GM13976 (cell line): ENCODE measurements around the gene SYVN1.
"Not testable (repeated sequence)": the region's sequence is repeated elsewhere in the genome, so short reads cannot be mapped to it uniquely, and the experiment has no call there.

Source experiments
- DNase-seq: peaks from one replicate; pipeline ENCODE4 v3.0.0; 2012; ENCODE audit warnings: low spot score
- in situ Hi-C: fragments of 300-500 bp; cut with MboI; formaldehyde crosslinking; loops from one replicate; pipeline ENCODE4 v1.12.0; 2022; ENCODE audit warnings: low sequenced_read_pairs, mixed read lengths, inconsistent platforms; ENCODE audit not compliant: unreplicated experiment
- TF ChIP-seq, protein P1 (sequence below): IDR thresholded peaks from 2 replicates; pipeline ENCODE4 v1.5.1; 2012; ENCODE audit warnings: borderline replicate concordance, mild to moderate bottlenecking; ENCODE audit not compliant: insufficient read depth; ENCODE audit errors: extremely low read depth, missing control alignments, control extremely low read depth

Gene SYVN1

DNA sequence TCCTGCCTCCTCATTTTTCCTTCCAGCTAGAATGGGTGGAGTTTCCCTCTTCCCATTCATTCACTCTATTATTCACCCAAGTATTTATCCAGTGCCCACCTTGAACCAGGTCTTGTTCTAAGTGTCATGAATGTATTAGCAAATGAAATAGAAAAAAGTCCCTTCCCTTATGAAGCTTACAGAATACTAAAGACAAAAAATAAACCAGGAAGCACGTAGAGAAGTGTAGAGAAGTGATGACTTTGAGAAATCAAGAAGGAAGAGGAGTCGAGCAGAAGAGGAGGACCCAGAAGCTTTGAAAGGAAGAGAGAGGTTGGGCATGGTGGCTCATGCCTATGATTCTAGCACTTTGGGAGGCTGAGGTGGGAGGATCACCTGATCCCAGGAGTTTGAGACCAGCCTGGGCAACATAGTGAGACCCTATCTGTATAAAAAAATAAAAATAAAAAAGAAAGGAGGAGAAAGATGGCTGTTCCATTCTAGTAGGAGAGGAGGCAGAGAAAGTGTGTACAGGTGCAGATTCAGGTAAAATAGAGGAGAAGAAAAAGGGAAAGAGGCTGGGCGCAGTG lies 17.1 kb upstream of the SYVN1 start:
- in situ Hi-C loops, result no loop called here
- TF ChIP-seq, protein P1, sequence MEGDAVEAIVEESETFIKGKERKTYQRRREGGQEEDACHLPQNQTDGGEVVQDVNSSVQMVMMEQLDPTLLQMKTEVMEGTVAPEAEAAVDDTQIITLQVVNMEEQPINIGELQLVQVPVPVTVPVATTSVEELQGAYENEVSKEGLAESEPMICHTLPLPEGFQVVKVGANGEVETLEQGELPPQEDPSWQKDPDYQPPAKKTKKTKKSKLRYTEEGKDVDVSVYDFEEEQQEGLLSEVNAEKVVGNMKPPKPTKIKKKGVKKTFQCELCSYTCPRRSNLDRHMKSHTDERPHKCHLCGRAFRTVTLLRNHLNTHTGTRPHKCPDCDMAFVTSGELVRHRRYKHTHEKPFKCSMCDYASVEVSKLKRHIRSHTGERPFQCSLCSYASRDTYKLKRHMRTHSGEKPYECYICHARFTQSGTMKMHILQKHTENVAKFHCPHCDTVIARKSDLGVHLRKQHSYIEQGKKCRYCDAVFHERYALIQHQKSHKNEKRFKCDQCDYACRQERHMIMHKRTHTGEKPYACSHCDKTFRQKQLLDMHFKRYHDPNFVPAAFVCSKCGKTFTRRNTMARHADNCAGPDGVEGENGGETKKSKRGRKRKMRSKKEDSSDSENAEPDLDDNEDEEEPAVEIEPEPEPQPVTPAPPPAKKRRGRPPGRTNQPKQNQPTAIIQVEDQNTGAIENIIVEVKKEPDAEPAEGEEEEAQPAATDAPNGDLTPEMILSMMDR, result no peak
- DNase-seq, result no peak

DNA sequence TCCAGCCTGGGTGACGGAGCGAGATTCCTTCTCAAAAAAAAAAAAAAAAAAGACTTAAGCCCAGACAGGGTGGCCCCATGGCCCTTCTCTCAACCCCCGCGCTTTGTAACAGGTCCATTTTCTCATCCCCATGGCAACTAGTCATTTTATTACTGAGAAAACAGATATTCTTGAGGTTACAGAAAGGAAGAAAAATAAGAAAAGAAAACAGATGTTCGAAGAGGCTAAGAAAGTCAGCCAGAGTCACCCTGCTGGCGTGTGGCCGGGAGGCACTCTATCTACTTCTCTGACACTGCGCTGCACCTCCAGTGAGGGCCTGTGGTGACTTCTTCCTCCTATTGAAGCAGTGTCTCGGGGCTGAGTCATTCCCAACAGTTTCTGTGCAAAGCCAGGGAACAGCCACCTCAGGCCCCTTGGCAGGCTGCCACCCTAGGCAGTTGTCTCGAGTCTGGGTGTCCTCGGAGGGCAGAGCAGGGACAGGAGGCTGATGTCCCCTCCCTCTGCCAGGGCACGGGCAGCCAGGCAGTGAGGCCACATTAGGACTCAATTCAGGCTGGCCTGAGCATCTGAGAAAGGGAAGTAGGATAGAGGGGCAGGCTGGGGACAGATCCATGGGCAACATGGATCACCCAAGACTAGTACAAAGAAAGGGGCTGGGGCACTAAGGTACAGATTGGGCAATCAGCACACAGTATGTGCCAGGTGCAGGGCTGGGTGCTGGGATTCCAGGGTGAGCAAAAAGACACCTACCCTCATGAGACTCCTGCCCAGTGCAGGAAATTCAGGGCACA lies 16.4 kb upstream of the SYVN1 start:
- TF ChIP-seq, protein P1, result no peak
- no peak for DNase-seq
- in situ Hi-C loops, result no loop called here

DNA sequence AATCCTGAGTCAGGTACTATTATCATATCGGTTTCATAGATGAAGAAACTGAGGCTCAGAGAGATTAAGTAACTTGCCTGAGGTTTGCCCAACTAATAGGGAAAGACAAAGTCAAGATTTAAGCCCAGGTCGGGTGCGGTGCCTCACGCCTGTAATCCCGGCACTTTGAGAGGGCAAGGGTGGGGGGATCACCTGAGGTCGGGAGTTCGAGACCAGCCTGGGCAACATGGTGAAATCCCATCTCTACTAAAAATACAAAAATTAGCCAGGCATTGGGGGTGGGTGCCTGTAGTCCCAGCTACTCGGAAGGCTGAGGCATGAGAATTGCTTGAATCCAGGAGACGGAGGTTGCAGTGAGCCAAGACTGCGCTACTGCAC lies 15.8 kb upstream of the SYVN1 start:
- in situ Hi-C loops, DNase-seq: not testable (repeated sequence)

DNA sequence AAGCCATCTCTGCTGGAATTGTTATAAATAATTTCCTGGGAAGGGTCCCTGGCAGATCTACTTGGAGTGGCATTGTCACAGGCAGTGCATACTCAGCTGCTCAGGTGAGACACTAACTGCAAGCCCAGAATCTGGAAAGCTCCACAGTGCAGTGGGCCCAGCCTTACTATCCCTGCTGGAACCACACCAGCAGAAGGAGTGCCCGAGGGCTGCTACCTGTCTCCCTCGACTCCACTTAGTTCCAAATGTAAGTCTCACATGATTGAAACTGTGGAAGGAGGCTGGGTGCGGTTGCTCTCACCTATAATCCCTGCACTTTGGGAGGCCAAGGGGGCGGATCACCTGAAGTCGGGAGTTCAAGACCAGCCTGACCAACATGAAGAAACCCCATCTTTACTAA lies 14.3 kb upstream of the SYVN1 start:
- no peak for DNase-seq
- TF ChIP-seq, protein P1, result no peak
- in situ Hi-C loops, result no loop called here

DNA sequence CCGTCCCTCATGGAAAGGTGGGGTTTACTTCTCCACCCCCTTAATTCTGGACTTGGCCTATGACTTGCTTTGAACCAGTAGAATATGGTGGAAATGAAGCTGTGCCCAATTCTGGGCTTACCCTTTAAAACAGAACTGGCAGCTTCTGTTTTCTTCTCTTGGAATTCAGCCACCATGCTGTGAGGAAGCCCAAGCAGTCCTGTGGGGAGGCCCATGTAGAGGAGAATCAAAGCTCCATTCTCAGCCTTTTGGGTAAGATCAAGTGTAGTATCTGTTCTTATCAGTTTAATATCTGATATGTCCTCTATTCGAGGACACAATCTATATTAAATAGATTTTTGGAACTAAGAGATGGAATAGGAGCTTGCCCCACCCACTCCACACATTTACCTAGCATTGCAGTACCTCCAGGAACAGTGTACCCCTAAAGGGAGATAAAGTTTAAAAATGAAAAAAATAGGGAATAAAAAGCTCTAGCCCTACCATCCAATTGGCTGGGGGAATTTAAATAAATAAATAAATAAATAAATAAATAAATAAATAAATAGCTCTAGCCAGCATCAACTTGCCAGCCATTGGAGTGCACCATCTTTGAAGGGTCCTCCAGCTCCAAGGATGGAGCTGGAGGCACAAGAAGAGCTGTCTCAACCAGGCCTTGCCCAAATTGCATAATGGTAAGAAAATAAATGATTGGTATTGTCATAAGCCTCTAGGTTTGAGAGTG lies 13.2 kb upstream of the SYVN1 start:
- DNase-seq, result no peak
- TF ChIP-seq, protein P1, result no peak
- in situ Hi-C loops, result no loop called here

DNA sequence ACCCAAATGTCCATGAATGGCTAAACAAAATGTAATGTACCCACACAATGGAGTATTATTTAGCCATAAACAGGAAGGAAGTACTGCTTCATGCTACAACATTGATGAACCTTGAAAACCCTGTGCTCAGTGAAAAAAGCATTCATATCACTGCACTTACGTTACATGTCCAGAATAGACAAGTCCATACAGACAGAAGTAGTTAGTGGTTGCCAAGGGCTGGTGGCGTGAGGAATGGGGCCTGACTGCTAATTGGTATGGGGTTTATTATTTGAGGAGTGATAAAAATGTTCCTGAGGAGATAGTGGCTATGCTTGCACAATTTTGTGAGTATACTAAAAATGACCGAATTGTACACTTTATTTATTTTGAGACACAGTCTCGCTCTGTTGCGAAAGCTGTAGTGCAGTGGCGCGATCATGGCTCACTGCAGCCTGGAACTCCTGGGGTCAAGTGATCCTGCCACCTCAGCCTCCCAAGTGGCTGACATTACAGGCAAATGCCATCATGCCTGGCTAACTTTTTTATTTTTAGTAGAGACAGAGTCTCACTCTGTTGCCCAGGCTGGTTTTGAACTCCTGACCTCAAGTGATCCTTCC lies 7.7 kb upstream of the SYVN1 start:
- TF ChIP-seq, protein P1, result no peak
- DNase-seq, result no peak
- in situ Hi-C loops, result no loop called here

DNA sequence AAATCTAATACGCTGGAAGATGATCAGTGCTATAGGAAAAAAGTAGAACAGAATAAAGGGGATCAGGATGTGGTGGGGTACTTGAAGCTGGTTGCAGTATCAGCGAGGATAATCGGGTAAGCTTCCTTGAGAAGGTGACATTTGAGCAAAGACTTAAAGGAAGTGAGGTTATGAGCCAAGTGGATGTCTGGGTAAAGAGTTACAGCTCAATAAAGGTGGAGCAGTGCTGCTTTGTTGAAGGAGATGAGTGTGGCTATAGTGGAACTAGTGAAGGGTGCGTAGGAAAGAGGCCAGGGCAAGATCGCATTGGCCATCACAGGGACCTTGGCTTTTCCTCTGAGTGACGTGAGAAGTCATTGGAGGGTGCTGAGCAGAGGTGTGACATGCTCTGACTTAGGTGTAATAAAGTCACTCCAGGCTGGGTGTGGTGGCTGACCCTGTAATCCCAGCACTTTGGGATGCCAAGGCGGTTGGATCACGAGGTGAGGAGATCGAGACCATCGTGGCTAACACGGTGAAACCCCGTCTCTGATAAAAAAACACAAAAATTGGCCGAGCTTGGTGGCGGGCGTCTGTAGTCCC lies 2.3 kb upstream of the SYVN1 start:
- DNase-seq, result no peak
- TF ChIP-seq, protein P1, result no peak
- in situ Hi-C loops, result no loop called here
